GM19372 (cell line): ENCODE data around the gene LYZL4.
A peak's percentile ranks its signal among the peaks of the same experiment; 100 is the strongest.

Experiments used
- ATAC-seq: cut with Tn5 transposase; IDR thresholded peaks from one replicate; pipeline ENCODE4 v1.9.1; 2021; ENCODE audit warnings: mild to moderate bottlenecking, low read depth, moderate library complexity; ENCODE audit not compliant: unreplicated experiment

LYZL4 gene, protein sequence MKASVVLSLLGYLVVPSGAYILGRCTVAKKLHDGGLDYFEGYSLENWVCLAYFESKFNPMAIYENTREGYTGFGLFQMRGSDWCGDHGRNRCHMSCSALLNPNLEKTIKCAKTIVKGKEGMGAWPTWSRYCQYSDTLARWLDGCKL

DNA sequence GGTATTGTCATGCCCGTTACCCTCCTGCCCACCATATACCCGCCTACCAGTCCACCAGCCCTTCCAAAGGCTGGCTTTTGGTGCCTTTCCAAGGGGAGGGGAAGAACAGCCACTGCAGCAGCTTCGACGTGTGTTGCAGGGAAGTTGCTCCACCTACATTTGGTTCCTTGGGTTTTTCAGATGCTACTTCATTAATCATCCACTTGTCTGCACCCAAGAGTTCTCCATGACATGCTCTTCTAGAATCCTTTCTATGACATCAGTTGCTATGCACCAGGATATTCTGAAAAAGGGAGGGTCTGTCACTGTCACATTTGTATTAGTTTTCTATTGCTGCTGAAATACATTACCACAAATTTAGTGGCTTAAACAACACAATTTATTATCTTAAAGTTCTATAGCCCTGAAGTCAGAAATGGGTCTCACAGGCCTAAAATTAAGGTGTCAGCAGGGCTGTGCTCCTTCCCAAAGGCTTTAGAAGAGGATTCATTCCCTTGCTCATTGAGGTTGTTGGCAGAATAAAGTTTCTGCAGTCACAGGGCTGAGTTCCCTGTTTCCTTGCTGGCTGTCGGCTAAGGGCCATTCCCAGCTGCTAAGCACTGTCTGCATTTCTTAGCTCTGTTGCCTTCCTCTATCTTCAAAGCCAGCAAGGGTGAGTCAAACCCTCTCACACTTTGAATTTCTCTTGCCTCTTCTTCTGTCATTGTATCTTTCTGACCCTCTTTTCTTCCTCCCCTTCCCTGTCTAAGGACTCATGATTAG lies at the start of gene LYZL4:
LYZL4 (minus strand) TSS at position 241 of the 762 bp plus-strand sequence. CDS start 3,359 bp downstream, outside the sequence.
- ATAC-seq: no peak

DNA sequence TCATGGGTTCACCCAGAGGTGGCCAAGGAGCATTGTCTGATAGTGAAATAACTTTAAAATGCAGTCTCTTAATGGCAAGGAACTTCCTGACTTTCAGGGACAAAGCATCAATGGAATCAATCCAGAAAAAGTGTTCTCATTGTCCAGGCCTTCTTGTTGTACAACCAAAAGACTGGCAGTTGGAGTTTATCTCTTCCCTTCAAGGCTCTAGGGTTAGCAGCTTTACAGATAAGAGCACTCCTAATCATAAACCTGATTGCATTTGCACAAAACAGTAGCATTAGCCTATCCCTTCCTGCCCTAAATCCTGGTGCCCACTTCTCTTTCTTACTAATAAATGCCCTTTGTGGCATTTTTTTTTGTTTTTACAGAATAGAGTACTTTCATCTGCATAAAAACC lies 48.7 kb upstream of the LYZL4 start:
- ATAC-seq: no peak

DNA sequence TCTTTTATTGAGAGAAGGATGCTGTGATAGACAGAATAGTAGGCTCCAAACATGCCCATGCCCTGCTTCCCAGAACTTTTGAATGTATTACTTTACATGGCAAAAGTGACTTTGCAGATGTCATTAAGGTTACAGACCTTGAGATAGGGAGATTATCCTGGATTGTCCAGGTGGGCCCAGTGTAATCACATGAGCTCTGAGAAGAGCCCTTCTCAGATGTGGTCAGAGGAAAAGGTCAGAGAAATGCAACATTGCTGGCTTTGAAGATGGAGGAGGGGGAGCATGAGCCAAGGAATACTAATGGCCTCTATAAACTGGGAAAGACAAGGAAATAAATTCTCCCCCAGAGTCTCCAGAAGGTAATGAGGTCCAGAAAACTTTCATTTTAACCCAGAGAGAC lies 45.8 kb upstream of the LYZL4 start:
- ATAC-seq: no peak

DNA sequence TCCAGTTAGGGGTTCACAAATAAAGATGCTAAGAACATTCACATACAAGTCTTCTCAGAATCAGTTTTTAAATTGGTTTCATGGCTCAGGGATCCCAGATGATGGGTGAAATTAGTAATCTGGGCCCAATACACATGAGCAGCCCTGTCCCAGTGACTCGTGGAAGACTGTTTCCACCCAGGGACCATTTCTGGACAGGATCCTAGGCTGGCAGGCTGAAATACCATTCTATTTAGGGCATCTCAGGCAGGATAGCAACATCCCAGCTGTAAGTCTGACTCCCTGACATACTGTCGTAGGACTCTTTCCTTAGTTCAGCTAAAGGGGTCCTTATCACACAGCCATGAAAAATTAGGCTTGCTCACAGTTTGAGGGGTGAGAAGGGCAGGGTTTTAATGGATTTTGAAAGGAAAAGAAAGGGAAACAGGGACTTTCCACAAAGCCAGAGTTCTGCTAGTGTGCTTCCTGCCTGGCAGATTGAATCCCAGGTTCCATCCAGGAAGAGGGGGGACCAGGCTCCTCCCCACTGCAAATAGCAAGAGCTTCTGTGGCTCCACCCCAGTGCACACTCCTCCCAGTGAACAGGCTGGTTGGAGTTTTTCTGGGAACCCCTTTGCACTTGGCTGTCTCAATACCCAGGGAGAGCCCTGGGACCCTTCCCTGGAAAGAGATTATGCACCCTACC lies 41.3 kb upstream of the LYZL4 start:
- no peak for ATAC-seq

DNA sequence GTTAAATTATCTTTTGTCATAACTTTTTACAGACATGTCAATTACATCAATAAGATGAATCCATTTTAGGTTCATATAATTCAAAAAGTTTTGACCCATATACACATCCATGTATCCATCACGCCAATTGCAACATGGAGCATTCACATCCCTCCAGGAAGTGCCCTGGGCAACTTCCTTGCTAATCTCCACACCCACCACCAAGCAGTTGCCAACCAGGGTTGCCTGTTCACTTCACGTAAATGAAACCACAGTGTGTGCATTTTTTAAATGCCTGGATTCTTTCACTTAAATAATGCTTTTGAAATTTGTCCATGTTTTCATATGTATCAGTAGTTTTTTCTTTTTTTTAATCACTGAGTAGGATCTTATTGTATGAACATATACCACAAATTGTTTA lies 40.7 kb upstream of the LYZL4 start:
- ATAC-seq: no peak

DNA sequence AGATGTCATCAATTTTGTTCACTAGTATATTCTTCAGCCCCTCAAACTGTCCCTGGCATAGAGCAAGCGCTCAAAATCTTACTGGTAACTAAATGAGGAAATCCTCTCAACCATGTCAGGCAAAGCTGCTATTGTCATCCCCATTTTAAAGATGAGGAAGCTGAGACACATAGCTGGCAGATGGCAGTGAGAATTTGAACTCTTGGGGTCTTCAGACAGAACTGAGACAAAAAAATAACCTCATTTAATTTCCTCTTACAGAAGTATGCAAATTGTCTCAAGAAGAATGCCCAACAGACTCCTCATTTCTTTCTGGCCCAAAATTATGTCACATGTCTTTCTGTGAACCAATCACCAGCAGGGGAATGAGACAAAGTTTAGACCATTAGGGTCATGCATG lies 40.2 kb upstream of the LYZL4 start:
- no peak for ATAC-seq

DNA sequence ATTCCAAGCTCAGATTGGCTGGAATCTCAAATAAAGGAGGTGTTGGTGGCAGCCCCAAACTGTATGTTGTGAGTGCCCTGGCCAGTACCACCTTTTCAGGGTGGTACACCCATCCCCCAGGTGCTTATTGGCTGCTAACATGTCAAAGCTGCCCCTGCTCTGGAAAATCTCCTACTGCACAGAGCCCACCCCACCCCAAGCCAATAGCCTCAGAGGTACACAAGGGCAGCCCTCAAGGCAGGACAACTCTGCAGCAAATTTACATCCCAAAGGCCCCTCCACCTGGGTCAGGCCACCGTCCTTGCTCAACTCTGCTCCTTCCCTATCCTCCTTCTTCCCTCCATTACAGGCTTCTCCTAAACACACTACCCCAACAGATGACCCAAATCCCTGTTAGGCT lies 37.1 kb upstream of the LYZL4 start:
- no peak for ATAC-seq

DNA sequence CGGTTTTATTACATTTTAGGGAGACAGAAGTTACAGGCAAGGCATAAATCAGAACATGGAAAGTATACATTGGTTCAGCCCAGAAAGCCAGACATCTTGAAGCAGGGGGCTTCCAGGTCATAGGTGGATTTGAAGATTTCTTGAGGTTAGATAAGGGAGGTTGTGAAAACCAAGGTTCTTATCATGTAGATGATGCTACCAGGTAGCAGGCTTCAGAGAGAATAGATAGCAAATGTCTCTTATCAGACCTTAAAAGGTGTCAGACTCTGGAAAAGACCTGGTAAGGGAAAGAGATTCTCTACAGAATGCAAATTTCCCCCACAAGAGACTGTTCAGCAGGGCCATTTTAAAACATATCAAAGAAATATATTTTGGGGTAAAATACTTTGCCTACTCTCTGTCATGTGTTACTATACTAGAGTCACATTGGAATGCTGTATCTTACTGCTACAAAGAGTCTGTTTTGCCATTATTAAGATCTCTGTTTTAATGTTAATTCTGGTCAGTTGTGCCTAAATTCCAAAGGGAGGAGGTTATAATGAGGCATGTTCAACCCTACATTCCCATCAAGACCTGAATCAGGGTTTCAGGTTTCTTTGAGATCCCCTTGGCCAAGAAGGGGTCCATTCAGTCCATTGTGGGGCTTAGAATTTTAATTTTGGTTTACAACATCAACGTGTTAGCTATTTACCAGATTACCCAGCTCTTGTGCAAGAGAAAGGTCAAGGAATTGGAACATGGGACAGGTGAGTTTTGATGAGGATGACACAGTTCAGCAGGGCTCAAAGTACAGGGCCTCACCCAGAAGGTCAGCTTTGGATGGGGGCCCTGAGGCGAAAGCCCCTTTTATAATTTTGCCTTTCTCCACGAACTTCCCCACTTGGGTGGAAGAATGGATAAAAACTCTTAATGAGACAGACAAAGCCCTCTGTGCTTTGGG lies 36.0 kb upstream of the LYZL4 start:
- ATAC-seq: no peak

DNA sequence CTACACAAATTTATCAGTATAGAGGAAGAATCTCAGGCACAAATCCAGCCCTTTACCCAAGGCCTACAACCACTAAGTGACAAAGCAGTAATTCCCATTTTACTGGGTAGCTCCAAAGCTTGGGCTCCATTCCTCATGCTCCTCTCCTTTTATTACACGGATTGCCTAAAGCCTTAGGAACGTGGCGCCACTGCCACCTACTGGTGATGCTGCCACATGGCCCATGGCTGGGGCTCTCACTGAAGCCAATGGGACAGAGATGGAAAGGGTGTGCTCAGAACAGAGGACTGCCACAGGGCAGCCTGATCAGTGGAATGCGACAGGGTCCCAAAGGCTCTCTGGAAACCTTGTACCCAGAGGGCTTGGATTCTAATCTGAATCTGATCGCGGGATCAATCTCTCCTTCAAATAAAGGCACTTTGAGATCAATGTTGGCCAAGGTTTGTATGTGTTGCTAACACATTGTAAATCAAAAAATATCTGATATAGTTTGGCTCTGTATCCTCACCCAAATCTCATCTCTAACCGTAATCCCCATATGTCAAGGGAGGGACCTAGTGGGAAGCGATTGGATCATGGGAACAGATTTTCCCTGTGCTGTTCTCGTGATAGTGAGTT lies 33.5 kb upstream of the LYZL4 start:
- ATAC-seq: peak; percentile 64

DNA sequence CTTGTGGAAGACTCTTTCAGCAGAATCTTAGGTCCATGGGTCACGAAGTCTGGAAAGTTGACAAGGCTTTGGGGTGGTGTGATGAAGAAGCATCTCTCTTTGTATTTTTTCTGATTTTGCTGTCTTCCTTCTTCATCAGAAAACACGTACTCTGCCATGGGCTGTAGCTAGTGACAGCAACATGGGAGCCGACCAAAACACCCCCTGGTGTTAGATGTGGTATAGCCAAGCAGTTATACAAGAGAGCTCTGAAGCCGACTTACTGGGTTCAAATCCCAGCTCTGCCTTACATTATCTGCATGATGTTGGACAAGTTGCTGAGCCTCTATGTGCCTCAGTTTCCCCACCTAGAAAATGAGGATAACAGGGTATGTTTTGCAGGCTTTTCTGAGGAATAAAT lies 32.9 kb upstream of the LYZL4 start:
- no peak for ATAC-seq

DNA sequence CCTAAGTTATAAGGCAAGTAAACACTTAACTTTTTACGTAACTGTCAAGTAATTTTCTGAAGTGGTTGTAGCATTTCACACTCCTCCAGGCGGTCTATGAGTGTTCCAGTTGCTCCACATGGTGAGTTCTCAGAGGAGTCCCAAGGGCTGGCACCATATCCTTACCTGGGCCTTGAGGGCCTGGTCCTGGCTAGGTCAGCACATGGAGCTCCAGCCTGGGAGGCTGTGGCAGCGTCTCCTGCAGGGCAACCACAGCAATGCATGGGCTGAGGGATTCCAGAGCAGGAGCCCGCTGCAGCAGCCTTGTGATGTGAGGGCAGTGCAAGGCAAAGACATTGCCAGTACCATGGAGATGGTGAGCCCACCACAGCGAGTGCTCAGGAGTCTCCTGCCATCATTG lies 32.2 kb upstream of the LYZL4 start:
- no peak for ATAC-seq

DNA sequence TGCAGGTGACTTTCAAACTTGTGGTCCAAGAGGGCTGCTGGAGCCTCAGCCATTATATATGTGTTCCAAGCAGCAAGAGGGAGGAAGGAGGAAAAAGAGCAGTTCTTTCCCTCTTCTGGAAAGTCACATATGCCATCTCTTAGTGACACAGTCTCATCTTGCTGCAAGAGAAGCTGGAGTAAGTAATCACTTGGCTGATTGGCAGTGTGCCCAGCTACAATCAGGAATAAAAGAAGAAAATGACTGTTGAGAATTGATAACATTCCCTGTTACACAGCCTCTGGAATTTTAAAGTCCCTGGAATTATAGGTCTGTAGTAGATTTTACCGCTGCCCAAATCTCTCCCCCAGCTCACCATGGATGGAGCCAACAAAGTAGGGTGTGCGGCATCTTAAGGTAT lies 31.4 kb upstream of the LYZL4 start:
- ATAC-seq: no peak

DNA sequence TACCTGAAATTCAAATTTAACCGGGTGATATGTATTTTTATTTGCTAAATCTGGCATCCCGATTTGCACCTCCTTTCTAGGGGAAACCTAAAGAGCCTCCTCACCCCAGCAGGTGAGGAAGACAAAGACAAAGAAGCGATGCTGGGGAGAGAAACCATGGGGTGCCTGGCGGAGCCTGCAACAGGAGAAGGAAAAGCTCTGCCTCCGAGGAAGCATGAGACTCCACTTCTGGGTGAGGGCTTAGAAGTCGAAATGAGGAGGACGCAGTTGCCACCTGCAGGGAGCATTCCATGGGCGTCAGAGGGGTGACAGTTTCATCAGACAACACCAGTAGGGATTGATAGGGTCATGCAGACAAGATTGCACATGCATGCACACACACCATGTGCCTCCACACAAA lies 30.5 kb upstream of the LYZL4 start:
- ATAC-seq: no peak

DNA sequence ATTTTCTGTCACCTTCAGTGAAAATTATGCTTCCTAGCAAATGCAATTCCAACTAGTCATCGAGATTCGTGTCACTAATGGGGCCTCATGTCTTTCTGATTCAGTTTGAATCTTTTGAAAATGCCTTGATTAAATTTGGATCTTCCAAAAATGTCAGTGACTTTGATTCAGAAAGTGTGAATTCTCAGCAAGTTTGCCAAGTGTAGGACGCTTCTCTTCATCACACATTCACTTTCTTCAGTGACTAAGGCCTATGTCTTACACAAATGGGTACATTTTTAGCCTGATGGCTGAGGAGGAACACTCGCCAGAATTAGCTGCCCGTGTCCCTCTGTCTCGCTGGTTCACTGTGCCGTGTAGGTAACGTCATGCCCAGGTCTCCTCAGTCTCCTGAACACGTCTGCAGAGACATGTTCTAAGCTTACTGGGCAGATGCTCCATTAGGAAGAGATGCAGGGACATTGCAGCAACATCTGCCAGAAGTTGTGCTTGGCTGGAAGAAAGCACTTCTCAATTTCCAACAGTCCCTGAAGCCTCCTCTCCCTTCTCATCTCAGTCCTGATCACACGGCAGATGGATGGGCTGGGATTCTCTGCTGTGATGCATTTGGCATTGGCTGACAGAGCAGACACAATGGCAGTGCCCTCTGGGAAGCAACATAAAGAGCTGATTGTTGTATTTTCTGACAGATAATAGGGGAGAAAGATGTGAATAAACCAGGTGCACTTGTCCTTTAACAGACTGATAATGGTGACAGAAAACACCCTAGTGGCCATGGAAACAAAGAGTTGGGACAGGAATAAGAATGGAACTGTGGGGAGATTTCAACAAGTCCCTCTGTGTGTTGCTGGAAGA lies 29.1 kb upstream of the LYZL4 start:
- no peak for ATAC-seq

DNA sequence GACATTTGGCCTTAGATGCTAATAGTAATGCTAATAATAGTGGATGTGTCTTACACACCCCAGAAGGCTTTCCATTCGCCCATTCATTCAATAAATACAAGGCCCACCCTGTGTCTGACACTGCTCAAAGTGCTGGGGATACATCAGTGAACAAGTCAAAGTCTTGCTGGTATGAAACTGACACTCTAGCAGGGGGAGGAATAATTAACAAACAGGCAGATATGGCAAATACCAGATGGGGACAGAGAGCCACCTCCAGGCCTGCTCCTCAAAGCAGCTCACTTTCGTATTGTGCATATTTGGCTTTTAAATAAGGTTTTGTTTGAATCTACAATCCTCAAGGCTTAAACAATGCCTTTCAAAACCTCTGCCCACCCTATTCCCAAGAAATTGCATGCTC lies 28.3 kb upstream of the LYZL4 start:
- ATAC-seq: no peak

DNA sequence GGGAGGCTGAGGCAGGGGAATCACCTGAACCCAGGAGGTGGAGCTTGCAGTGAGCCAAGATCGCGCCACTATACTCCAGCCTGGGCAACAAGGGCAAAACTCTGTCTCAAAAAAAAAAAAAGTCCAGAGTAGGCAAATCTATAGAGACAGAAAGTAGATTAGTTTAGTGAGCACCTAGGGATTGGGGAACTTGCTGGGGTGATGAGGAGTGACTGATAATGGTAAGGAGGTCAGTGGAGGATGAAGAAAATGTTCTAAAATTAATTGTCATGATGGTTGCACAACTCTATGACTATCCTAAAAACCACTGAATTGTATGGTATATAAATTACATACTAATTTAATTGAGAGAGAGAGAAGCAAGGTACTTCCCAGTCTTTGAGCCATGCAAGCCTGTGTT lies 27.8 kb upstream of the LYZL4 start:
- ATAC-seq: no peak

DNA sequence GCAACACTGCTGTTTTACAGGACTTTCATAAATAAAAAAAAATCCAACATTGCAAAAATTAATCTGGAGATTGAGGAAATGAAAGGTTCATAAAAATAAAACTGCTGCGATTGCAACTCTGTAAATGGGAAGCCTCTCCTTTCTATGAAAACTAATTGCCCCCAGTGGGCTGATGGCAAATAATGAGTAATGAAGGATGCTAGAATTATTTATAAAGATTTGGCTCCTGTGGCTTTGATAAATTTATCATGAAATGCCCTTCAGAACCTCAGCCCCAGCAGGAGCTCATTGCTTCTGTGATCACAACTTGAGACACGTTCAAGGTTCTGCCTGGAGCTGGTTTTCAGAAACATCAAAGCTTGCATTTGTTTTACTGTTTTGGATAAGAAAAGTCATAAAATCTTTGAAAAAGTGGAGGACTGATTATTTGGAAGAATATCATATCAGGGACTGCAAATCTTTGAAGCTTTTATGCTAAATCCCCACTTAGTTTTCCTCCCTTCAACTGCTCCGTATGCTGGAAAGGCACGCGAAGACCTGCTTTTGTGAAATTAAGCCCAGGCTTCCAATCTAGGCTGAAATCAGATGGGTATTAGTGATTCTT lies 24.5 kb upstream of the LYZL4 start:
- no peak for ATAC-seq

DNA sequence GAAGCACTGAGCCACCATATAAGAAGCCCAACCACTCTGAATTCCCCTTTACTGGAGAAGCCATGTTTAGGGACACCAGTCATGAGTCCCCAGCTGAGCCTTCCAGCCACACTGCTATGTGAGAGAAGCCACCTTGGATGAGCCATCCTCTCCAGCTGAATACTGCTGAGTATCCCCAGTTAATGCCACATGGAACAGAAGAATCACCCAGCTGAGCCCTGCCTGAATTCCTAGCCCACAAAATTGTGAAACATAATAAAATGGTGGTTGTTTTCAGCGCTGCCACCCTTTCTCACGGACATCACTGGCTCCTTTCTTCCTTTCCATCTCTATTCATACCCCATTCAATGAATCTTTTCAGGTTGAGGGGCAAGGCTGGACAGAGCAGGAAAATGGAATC lies 22.1 kb upstream of the LYZL4 start:
- ATAC-seq: no peak
